ENCODE measurements around the gene BLCAP.

DNA sequence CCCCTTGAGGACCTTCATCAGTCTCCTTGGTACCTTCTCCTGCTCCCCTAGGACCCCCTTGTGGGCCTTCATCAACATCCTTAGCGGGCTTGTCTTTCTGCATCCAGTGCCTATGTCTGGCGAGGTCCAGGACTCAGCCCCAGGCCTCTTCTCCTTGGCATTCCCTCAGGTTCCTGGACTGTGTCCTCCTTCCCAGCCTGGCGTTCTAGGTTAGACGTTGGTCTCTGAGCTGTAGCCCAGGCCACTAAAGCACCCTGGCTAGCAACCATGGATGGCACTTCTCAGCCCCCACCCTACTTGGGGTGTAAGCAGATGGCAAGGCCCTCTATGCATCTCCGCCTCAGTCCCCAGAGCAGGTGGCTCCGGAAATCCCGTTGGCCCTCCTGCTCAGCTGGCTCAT is 58.1 kb downstream of the BLCAP start:
- TF ChIP-seq, protein P1, sequence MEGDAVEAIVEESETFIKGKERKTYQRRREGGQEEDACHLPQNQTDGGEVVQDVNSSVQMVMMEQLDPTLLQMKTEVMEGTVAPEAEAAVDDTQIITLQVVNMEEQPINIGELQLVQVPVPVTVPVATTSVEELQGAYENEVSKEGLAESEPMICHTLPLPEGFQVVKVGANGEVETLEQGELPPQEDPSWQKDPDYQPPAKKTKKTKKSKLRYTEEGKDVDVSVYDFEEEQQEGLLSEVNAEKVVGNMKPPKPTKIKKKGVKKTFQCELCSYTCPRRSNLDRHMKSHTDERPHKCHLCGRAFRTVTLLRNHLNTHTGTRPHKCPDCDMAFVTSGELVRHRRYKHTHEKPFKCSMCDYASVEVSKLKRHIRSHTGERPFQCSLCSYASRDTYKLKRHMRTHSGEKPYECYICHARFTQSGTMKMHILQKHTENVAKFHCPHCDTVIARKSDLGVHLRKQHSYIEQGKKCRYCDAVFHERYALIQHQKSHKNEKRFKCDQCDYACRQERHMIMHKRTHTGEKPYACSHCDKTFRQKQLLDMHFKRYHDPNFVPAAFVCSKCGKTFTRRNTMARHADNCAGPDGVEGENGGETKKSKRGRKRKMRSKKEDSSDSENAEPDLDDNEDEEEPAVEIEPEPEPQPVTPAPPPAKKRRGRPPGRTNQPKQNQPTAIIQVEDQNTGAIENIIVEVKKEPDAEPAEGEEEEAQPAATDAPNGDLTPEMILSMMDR (conservative IDR thresholded peaks at IDR 0.05) = no peak
- no peak for TF ChIP-seq EZH2 (IDR thresholded peaks at IDR 0.05; ENCODE audit: low read depth)

Data from PC-9 (cell line).